ENCODE data around the gene WWOX. TPM values are rescaled to one million over a fixed set of nuclear protein-coding genes. Genes with fewer than 3 reads are reported as not detected.

The WWOX gene
- total RNA-seq, 6 experiments from 2014 or later = 13.0 to 24.3 (median 16.5) TPM

DNA sequence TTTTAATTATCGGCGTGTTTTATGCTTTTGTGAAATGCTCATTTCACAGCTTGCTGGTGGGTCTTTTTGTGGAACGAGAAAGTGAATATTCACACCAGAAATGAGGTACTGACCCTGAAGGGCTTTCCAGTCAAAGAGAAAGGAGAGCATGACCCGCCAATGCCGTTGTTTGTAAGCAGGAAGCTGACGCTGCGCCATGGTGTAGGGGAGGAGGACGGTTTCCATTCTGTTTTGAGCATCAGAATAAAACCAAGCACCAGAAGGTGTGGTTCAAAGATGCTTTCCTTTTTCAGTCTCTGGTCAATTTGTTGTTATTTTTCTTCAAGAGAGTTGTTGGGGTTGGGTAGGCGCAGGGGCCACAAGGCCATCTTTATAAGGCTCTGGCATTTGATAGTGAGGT, 669.3 kb downstream of the WWOX start:
- 91% methylated on average over 9 of the region's 9 CpGs for WGBS (ENCODE audit: insufficient coverage, low coverage, low lambda C conversion rate, missing lambda C conversion rate)
- no peak for TF ChIP-seq POLR2A (IDR thresholded peaks at IDR 0.05)
- TF ChIP-seq, protein P1, sequence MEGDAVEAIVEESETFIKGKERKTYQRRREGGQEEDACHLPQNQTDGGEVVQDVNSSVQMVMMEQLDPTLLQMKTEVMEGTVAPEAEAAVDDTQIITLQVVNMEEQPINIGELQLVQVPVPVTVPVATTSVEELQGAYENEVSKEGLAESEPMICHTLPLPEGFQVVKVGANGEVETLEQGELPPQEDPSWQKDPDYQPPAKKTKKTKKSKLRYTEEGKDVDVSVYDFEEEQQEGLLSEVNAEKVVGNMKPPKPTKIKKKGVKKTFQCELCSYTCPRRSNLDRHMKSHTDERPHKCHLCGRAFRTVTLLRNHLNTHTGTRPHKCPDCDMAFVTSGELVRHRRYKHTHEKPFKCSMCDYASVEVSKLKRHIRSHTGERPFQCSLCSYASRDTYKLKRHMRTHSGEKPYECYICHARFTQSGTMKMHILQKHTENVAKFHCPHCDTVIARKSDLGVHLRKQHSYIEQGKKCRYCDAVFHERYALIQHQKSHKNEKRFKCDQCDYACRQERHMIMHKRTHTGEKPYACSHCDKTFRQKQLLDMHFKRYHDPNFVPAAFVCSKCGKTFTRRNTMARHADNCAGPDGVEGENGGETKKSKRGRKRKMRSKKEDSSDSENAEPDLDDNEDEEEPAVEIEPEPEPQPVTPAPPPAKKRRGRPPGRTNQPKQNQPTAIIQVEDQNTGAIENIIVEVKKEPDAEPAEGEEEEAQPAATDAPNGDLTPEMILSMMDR (IDR thresholded peaks at IDR 0.05) = no peak
- no peak overlapping the region for H3K4me3 ChIP-seq
- no peaks in the 10 kb centered on the region for H3K27me3 ChIP-seq
- intact Hi-C loops (cut with DNase I) = loop anchor here (10.0 kb wide), 1 partner anchor 264 kb away; no protein-coding TSS in a partner anchor
- no peak overlapping the region for H3K27ac ChIP-seq
- DNase-seq (no peak), ATAC-seq (no peak)
- H3K4me1 ChIP-seq = peaks cover 0 to 14% (median 4%) of the 10 kb centered on the region in 4 donors
- no peaks in the 10 kb centered on the region for H3K36me3 ChIP-seq
- no peaks in the 10 kb centered on the region for H3K9me3 ChIP-seq

GRCh38 chr16:78770353-78771091, 671.1 kb downstream of the WWOX start:
- intact Hi-C loops (cut with DNase I) = no loop called here
- TF ChIP-seq, protein P1 (IDR thresholded peaks at IDR 0.05) = peak; percentile 83 to 97 (median 94)
- TF ChIP-seq POLR2A (IDR thresholded peaks at IDR 0.05) = no peak
- peak overlapping the region in 2 of 3 donors; percentile 3 to 27 for H3K4me3 ChIP-seq
- H3K36me3 ChIP-seq = no peaks in the 10 kb centered on the region
- peak; percentile 85 to 88 (median 85) for DNase-seq
- WGBS (ENCODE audit: insufficient coverage, low coverage, low lambda C conversion rate, missing lambda C conversion rate) = 24% methylated on average over 12 of the region's 23 CpGs
- H3K4me1 ChIP-seq = peaks cover 0 to 11% (median 4%) of the 10 kb centered on the region in 4 donors
- no peaks in the 10 kb centered on the region for H3K27me3 ChIP-seq
- no peaks in the 10 kb centered on the region for H3K9me3 ChIP-seq
- peak; percentile 95 to 98 (median 97) for ATAC-seq
- peak overlapping the region; percentile 20 to 78 (median 45) for H3K27ac ChIP-seq

- Histone ChIP-seq H3K4me1 (peaks cover 0 to 18% (median 4%) of the 10 kb centered on the region in 4 donors), H3K27me3 (no peaks in the 10 kb centered on the region), H3K9me3 (no peaks in the 10 kb centered on the region), H3K4me3 (no peak overlapping the region), H3K27ac (no peak overlapping the region), H3K36me3 (no peaks in the 10 kb centered on the region)
- intact Hi-C loops (cut with DNase I) = no loop called here
- no peak for TF ChIP-seq POLR2A (IDR thresholded peaks at IDR 0.05)
- TF ChIP-seq, protein P1 (IDR thresholded peaks at IDR 0.05) = no peak
- ATAC-seq = no peak
- DNase-seq = no peak
- WGBS (ENCODE audit: insufficient coverage, low coverage, low lambda C conversion rate, missing lambda C conversion rate) = 85% methylated on average over 8 of the region's 8 CpGs
Measured at GRCh38 chr16:78773291-78773702, 673.8 kb downstream of the WWOX start.

GRCh38 chr16:78773706-78774105, 674.3 kb downstream of the WWOX start:
- Histone ChIP-seq H3K9me3 (no peaks in the 10 kb centered on the region), H3K4me1 (peaks cover 0 to 21% (median 4%) of the 10 kb centered on the region in 4 donors), H3K27ac (no peak overlapping the region), H3K4me3 (no peak overlapping the region), H3K36me3 (no peaks in the 10 kb centered on the region), H3K27me3 (no peaks in the 10 kb centered on the region)
- intact Hi-C loops (cut with DNase I) = no loop called here
- ATAC-seq = no peak
- no peak for DNase-seq
- WGBS (ENCODE audit: insufficient coverage, low coverage, low lambda C conversion rate, missing lambda C conversion rate) = 57% methylated on average over 4 of the region's 4 CpGs
- TF ChIP-seq, protein P1 (IDR thresholded peaks at IDR 0.05) = no peak
- no peak for TF ChIP-seq POLR2A (IDR thresholded peaks at IDR 0.05)

Measured in right lobe of liver (tissue), 6 donors.